ENCODE data around the gene BCL2L13.

The BCL2L13 gene

GRCh38 chr22:17770180-17771077 lies 131.9 kb downstream of the BCL2L13 start:
- H3K27ac ChIP-seq = no peak overlapping the region
- H3K4me3 ChIP-seq = no peak overlapping the region
- no peak for TF ChIP-seq CTCF (IDR thresholded peaks at IDR 0.05)
- DNase-seq (ENCODE audit: low spot score) = no peak

GRCh38 chr22:17772249-17772957 lies 133.8 kb downstream of the BCL2L13 start:
- DNase-seq (ENCODE audit: low spot score) = no peak
- TF ChIP-seq CTCF (IDR thresholded peaks at IDR 0.05) = no peak
- Histone ChIP-seq H3K4me3 (peak overlapping the region; percentile 74), H3K27ac (no peak overlapping the region)

- Histone ChIP-seq H3K4me3 (peak overlapping the region; percentile 74), H3K27ac (no peak overlapping the region)
- no peak for TF ChIP-seq CTCF (IDR thresholded peaks at IDR 0.05)
- no peak for DNase-seq (ENCODE audit: low spot score)
Measured at GRCh38 chr22:17772958-17773605, 134.5 kb downstream of the BCL2L13 start.

- Histone ChIP-seq H3K4me3 (peak overlapping the region; percentile 74), H3K27ac (peak overlapping the region in 1 of 2 donors; percentile 32)
- DNase-seq (ENCODE audit: low spot score) = no peak
- no peak for TF ChIP-seq CTCF (IDR thresholded peaks at IDR 0.05)
Measured at GRCh38 chr22:17773606-17774205, 135.1 kb downstream of the BCL2L13 start.

GRCh38 chr22:17774206-17774925 lies 135.8 kb downstream of the BCL2L13 start, which contains the start of gene BID:
TSS of gene BID (minus strand) at chr22:17774469. CDS start at chr22:17750116, 24,353 bp downstream.
- no peak for TF ChIP-seq CTCF (IDR thresholded peaks at IDR 0.05)
- Histone ChIP-seq H3K27ac (peak within 1 kb of the TSS in 1 of 2 donors; percentile 32), H3K4me3 (peak within 1 kb of the TSS; percentile 74)
- no peak for DNase-seq (ENCODE audit: low spot score)
